Stimulated activated CD4-positive, alpha-beta T cell treated with anti-CD3 and anti-CD28 coated beads, Interleukin-1b, Interleukin-23, amount 100 ng/mL, for 48 hours (primary cell): Measurements from ENCODE around the gene AACS.

Experiments
- DNase-seq: peaks from one replicate; pipeline ENCODE4 v3.0.0-alpha.2; 2020

Gene AACS

DNA sequence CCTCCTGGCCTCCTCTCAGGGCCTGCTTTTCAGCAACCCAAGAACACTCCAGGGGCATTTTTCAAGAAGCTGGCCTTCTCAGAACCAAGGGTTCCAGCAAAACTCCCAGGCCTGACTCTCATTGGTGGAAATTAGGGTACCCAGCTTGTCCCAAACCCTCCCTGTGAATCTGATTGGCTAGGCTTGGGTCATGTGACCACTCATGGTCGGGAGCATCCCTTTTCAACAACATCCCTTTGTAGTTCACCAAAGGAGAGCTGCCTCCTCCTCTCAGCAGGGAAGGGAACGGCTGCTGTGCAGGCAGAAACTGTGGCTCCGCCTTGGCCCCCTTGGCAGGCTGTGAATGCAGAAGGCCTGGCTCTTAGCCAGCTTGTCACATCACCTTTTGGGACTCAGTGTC, 94.5 kb downstream of the AACS start:
- DNase-seq, result no peak

GRCh38 chr12:125160281-125160955, 95.2 kb downstream of the AACS start:
- DNase-seq, result no peak

DNA sequence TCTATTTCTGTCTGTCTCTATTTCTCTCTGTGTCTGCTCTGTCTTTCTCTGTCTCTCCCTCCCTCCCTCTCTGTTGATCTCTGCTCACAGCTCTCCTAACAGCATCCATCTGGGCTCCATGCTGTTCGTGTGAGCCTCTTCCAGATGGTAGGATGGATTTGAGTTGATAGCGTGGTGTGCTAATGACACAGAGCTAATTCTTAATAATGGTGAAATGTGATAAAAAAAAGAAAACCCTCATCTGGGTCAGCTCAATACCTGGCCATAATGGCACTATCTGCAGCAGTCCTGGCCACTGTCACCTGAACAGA, 96.4 kb downstream of the AACS start:
- no peak for DNase-seq

DNA sequence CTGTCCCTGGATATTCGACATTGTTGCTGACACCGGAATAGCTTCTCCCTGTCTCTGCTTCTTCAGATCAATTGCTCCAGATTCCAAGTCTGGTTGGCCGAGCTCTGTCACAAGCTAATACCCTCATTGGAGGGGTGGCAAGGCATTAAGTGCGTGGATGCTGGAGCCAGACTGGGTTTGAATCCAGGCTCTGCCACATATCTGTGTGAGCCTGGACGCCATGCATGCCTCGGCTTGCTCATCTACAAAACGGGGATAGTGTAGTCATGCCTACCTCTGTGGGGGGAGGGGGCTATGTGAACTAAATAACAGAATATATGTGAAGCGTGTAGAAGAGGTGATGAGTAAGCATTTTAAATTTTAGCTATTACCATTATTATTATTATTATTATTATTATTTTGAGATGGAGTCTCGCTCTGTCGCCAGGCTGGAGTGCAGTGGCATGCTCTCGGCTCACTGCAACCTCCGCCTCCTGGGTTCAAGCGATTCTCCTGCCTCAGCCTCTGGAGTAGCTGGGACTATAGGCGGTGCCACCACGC, 97.3 kb downstream of the AACS start:
- DNase-seq, result no peak

- no peak for DNase-seq
Observed at GRCh38 chr12:125163148-125163547, 97.9 kb downstream of the AACS start.

- no peak for DNase-seq
Observed at GRCh38 chr12:125164541-125164940, 99.3 kb downstream of the AACS start.

DNA sequence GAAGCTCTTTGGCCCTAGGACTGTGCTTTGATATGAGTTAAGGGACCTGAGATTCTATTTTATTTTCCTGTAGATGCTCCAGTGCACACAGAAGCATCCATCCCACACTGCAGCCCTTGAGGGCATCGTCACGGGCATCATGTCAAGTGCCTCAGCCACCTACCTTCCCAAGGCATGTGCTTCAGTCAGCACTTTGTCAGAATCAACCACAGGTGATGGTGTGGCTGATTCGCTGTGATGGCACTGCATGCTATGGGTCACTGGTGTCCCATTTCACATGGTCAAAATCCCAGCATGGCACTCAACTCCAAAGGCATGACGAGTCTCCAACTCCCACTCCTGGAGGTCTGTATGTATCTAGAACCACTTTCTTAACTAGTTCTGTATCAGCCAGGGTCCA, 100.8 kb downstream of the AACS start:
- DNase-seq, result no peak

GRCh38 chr12:125167658-125168057, 102.4 kb downstream of the AACS start:
- no peak for DNase-seq

DNA sequence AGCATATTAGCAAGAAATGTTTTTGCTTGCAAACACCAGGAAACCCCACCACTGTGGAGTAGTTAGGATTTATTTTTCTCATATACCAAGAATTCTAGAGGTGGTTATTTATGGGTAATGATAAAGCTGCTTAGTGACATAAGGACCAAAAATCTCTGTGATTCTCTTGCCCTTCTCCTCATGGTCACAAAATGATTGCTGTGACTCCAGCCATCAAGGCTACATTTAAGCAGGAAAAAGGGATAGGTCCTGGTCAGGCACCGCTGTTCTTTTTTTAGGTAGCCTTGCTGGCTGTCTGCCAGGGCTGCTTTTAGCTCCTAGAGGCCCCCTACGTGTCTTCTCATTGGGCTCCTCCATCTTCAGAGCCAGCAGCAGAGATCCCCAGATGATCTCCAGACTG, 104.2 kb downstream of the AACS start:
- no peak for DNase-seq

DNA sequence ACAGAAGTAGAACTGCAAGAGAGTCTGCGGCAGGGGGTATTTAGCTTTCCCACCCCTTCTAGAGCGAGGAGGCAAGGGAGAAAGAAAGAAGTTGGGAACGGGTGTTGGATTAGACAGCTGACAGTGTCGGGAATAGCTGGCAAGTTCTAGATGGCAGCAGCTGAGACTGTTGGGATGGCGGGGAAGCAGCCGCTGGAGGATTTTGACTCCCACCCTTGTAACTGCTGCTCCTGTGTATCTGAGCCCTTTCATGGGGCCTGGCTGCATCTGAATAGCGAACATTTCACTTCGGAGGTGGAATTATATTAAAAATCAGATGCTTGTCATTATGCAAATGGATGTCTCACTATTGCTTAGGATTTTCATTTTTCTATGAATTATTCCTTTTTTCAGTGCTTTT, 104.6 kb downstream of the AACS start:
- no peak for DNase-seq

GRCh38 chr12:125171267-125171666, 106.0 kb downstream of the AACS start:
- no peak for DNase-seq

- DNase-seq, result no peak
Observed at GRCh38 chr12:125172231-125172850, 107.1 kb downstream of the AACS start.

DNA sequence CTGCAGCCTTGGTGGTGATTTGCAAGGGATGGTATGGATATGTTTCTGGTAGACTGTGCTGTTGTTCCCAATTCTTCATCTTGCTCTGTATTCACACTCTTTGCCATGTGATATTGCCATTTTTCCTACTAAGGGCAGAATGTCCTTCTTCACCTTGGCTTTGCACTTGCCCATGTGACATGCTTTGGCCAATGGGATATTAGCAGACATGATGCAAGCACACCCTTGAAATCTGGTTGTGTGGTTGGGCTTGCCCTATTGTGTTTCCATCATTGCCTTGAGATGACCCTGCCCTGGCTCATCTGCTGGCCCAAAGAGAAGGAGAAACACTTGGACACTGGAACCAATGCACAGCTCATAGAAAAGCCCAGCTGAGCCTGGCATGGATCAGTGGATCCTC, 110.3 kb downstream of the AACS start:
- DNase-seq, result no peak

GRCh38 chr12:125178222-125178621, 113.0 kb downstream of the AACS start:
- DNase-seq, result no peak

DNA sequence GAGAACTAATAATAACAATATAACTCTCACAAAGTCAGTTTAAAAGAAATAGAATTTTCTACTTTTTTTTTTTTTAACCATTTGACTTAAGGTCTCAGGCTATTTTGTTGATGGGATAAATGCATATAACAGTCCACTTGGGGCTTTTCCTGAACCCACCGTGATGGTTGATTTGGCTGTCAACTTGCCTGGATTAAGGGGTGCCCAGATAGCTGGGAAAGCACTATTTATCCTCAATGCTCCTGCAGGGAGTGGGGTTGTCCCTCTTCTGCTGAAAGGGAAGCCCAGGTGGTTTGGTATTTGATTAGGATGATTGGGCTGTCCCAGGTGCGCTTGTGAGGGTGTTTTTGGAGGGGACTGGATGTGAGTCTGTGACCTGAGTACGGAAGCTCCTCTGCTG, 114.9 kb downstream of the AACS start:
- no peak for DNase-seq

DNA sequence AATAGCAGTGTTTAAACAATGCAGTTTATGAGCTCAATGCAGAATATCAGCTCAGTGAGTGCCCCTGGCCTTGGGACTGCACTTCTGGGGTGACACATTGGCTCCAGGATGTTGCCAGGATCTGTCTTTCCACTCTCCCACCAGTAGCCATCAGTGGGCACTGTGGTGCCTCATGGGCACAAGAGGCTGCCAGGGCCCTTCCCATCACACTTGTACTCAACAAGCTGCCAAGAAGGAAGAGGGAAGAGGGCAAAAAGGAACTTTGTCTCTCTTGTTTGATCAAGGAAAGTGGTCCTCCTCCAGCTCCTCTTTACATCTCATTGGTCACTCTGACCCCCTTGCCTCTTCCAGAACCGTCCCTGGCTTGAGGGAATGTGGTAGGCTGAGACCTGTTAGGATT, 115.9 kb downstream of the AACS start:
- DNase-seq, result no peak

DNA sequence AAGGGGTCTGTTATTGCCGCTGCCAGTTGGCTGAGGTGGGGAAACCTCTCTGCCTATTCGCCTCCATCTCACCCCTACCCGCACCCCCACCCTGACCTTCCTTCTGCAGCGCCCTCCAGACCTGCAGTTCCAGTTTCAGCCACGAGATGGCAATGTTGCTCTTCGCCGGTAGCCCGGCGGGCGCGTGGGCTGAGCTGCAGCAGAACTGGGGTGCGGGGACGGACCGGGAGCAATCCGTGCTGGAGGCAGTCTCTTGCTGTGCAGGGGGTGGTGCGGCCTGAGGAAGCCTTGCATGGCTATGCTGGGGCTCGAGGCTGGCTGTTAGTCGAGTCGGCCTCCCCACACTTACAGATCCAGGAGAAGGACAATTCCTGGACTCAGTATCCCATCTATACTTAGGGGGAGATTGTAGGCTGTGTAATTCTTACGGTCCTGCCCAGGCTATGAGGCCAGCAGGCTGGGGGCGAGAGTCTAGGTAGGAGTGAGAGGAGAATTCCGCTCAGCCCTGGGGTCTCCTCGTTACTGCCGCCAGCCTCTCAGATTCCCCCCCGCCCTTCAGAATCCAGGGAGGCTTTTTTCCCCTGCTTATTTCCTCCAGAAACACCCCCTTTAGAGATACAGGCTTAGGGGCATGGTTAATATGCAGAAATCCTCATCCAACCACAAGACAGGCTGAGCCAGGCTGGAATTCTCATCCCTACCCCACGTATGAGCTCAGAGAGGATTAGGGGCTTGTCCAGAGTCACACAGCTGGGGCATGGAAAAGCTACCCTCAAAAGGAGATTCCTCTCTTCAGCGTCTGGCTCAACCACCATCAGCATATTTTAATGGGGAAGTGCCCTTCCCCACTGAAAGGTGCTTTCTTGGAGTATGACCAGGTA, 118.2 kb downstream of the AACS start:
- DNase-seq, result peak; percentile 77

- no peak for DNase-seq
Observed at GRCh38 chr12:125184213-125184967, 119.2 kb downstream of the AACS start.

- DNase-seq, result no peak
Observed at GRCh38 chr12:125185311-125185739, 120.1 kb downstream of the AACS start.

DNA sequence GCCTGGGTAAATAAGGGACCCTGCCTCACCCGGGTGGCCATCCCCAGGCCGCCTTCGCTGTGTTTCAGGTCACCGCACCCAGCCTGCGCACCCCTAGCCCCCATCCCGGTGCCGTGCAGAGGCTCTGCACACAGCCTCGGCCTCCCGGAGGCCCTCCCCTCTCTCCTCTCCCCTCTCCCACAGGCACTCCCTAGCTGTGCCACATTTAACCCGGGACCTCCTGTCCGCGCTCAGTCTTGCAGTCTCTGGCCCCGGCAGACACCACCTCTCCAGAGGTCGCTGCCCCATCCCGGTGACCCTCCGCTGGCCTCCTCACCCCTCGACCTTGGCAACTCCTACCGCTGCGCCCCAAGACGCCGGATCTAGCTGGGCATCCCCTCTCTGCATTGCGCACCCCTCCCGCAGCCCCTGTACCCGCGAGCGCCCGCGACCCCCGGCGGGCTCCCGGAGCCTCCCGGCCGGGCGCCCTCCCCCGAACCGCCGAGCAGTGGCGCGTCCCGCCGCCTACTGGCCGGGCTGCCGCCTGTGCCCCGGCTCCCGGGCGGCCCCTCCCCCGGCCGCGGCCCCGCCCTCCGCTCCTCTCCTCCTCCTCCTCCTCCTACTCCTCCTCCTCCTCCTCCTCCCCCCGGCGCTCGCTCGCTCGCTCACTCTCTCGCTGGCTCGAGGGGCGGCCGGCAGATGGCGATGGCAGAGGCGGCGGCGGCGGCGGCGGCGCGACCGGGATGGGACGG, 120.7 kb downstream of the AACS start, which contains the start of gene TMEM132B:
Gene TMEM132B, plus strand, starts transcription at position 647 of the 731 bp plus-strand sequence.
- peak; percentile 37 for DNase-seq

- no peak for DNase-seq
Observed at GRCh38 chr12:125186471-125187147, 121.4 kb downstream of the AACS start.
